Measurements from ENCODE around the gene HRH3.

The HRH3 gene

GRCh38 chr20:62219992-62220665 is at the start of gene HRH3:
HRH3 (minus strand) TSS chr20:62220278; CDS start chr20:62219970, 308 bp downstream.
- no peak for DNase-seq

- no peak for DNase-seq
These were observed 49.8 kb upstream of the HRH3 start for GRCh38 chr20:62269871-62270270.

- no peak for DNase-seq
These were observed 49.3 kb upstream of the HRH3 start for GRCh38 chr20:62269378-62269777.

GRCh38 chr20:62268228-62268900 is 48.3 kb upstream of the HRH3 start:
- DNase-seq: no peak

- DNase-seq: no peak
These were observed 47.5 kb upstream of the HRH3 start for GRCh38 chr20:62267543-62267942.

- DNase-seq: no peak
These were observed 46.8 kb upstream of the HRH3 start for GRCh38 chr20:62266851-62267250.

- DNase-seq: no peak
These were observed 46.3 kb upstream of the HRH3 start for GRCh38 chr20:62266340-62266739.

- no peak for DNase-seq
These were observed 45.3 kb upstream of the HRH3 start for GRCh38 chr20:62265365-62265764.

- no peak for DNase-seq
These were observed 43.3 kb upstream of the HRH3 start for GRCh38 chr20:62263396-62263795.

- no peak for DNase-seq
These were observed 42.0 kb upstream of the HRH3 start for GRCh38 chr20:62262064-62262463.

GRCh38 chr20:62259294-62259565 is 39.2 kb upstream of the HRH3 start:
- DNase-seq: no peak

GRCh38 chr20:62258499-62259293 is 38.6 kb upstream of the HRH3 start:
- no peak for DNase-seq

- DNase-seq: no peak
These were observed 35.9 kb upstream of the HRH3 start for GRCh38 chr20:62255976-62256375.

- no peak for DNase-seq
These were observed 34.1 kb upstream of the HRH3 start for GRCh38 chr20:62254021-62254724.

- DNase-seq: no peak
These were observed 33.3 kb upstream of the HRH3 start for GRCh38 chr20:62253398-62253797.

- DNase-seq: no peak
These were observed 32.4 kb upstream of the HRH3 start for GRCh38 chr20:62252342-62252966.

GRCh38 chr20:62248890-62249560 is 28.9 kb upstream of the HRH3 start:
- no peak for DNase-seq

GRCh38 chr20:62246872-62247652 is 27.0 kb upstream of the HRH3 start:
- no peak for DNase-seq

- DNase-seq: no peak
These were observed 26.4 kb upstream of the HRH3 start for GRCh38 chr20:62246431-62246830.

- no peak for DNase-seq
These were observed 25.8 kb upstream of the HRH3 start for GRCh38 chr20:62245911-62246280.

GRCh38 chr20:62244644-62245108 is 24.6 kb upstream of the HRH3 start:
- no peak for DNase-seq
